ENCODE measurements around the gene IGF2.

The IGF2 gene

GRCh38 chr11:2129308-2129698 lies 9.9 kb downstream of the IGF2 start:
- Histone ChIP-seq H3K27me3 (ENCODE audit: insufficient read depth, poor library complexity, severe bottlenecking) (peaks cover 20% of the 10 kb centered on the region), H3K4me3 (replicated peaks; ENCODE audit: insufficient read depth, low read length) (no peak overlapping the region), H3K27ac (replicated peaks) (no peak overlapping the region)
- DNase-seq (ENCODE audit: low read depth in 1 of 2, low spot score in 1 of 2): no peak
- TF ChIP-seq REST (IDR thresholded peaks at IDR 0.05; ENCODE audit: insufficient replicate concordance, low read depth) (no peak), SPI1 (IDR thresholded peaks at IDR 0.05; ENCODE audit: borderline replicate concordance, low read depth) (no peak), POLR2AphosphoS5 (IDR thresholded peaks at IDR 0.05; ENCODE audit: low read depth) (no peak), GABPA (IDR thresholded peaks at IDR 0.05; ENCODE audit: low read depth) (no peak), CTCF (IDR thresholded peaks at IDR 0.05; ENCODE audit: insufficient read depth, low read length) (no peak)

DNA sequence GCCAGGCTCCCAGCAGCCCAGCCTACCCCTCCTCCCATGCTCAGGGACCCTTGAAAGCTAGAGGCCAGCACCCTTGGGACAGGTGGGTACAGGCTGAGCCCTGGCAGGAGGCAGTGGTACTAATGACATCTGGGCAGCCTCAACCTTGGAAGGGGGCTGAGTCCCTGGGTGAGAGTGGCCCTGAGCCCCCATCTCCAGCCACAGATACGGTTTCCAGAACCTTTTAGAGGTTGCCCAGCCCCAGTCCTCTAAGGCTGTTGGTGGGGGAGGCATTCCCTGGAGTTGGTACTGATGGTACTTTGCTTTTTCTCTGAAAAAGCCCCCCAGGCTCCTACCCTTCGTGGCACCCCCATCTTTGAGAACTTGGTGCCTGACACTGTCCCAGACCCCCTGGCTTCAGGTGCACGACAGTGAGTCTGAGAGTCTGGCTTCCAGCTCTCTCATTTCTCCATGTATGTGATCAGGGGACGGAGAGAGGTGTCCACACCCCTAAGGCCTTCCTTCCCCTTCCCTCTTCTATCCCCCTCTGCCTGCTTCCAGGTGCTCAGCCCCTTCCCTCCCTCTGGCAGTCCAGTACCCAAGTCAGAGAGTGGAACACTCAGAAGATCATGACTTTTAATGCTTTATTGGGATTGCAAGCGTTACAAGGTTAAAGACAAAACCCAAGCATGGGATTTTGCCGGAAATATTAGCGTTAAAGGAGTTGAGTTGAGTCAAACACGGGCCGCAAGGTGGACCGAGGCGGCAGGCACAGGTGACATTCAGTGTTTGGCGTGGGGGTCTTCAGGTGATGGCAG lies 10.5 kb downstream of the IGF2 start:
- no peak overlapping the region for H3K4me3 ChIP-seq (replicated peaks; ENCODE audit: insufficient read depth, low read length)
- H3K27me3 ChIP-seq (ENCODE audit: insufficient read depth, poor library complexity, severe bottlenecking): peaks cover 14% of the 10 kb centered on the region
- TF ChIP-seq GABPA (IDR thresholded peaks at IDR 0.05; ENCODE audit: low read depth) (no peak), SPI1 (IDR thresholded peaks at IDR 0.05; ENCODE audit: borderline replicate concordance, low read depth) (no peak), CTCF (IDR thresholded peaks at IDR 0.05; ENCODE audit: insufficient read depth, low read length) (no peak), POLR2AphosphoS5 (IDR thresholded peaks at IDR 0.05; ENCODE audit: low read depth) (no peak), REST (IDR thresholded peaks at IDR 0.05; ENCODE audit: insufficient replicate concordance, low read depth) (no peak)
- DNase-seq (ENCODE audit: low read depth in 1 of 2, low spot score in 1 of 2): no peak
- H3K27ac ChIP-seq (replicated peaks): no peak overlapping the region

GRCh38 chr11:2128130-2128510 lies 11.1 kb downstream of the IGF2 start:
- H3K27ac ChIP-seq (replicated peaks): no peak overlapping the region
- no peak for TF ChIP-seq POLR2AphosphoS5 (IDR thresholded peaks at IDR 0.05; ENCODE audit: low read depth)
- TF ChIP-seq GABPA (IDR thresholded peaks at IDR 0.05; ENCODE audit: low read depth): no peak
- TF ChIP-seq REST (IDR thresholded peaks at IDR 0.05; ENCODE audit: insufficient replicate concordance, low read depth): no peak
- TF ChIP-seq CTCF (IDR thresholded peaks at IDR 0.05; ENCODE audit: insufficient read depth, low read length): no peak
- TF ChIP-seq SPI1 (IDR thresholded peaks at IDR 0.05; ENCODE audit: borderline replicate concordance, low read depth): no peak

More at GRCh38 chr11:2128130-2128510, 11.1 kb downstream of the IGF2 start:
- no peak for DNase-seq (ENCODE audit: low read depth in 1 of 2, low spot score in 1 of 2)
- Histone ChIP-seq H3K27me3 (ENCODE audit: insufficient read depth, poor library complexity, severe bottlenecking) (peaks cover 8% of the 10 kb centered on the region), H3K4me3 (replicated peaks; ENCODE audit: insufficient read depth, low read length) (no peak overlapping the region)

Data from HL-60 (cell line).